COLO668 (cell line): ENCODE measurements around the gene CCT6B.

ENCODE experiments used
- DNase-seq: peaks from one replicate; lab custom pipeline; 2025; ENCODE audit not compliant: unreplicated experiment; lab: John Stamatoyannopoulos, UW

CCT6B gene

GRCh38 chr17:34892461-34893249, 68.6 kb downstream of the CCT6B start:
- no peak for DNase-seq

- DNase-seq = no peak
Observed at GRCh38 chr17:34886831-34887230, 74.4 kb downstream of the CCT6B start.

GRCh38 chr17:34885076-34885475, 76.2 kb downstream of the CCT6B start:
- no peak for DNase-seq

GRCh38 chr17:34884597-34884996, 76.7 kb downstream of the CCT6B start:
- DNase-seq = no peak

- DNase-seq = no peak
Observed at GRCh38 chr17:34883106-34884000, 77.9 kb downstream of the CCT6B start.

GRCh38 chr17:34879146-34879545, 82.1 kb downstream of the CCT6B start:
- no peak for DNase-seq
